ENCODE measurements around the gene MAPKAPK2.

The MAPKAPK2 gene

GRCh38 chr1:206728697-206728987 lies 43.9 kb downstream of the MAPKAPK2 start:
- TF ChIP-seq NFIC (IDR thresholded peaks at IDR 0.05): no peak

- no peak for TF ChIP-seq RAD21 (IDR thresholded peaks at IDR 0.05; ENCODE audit: low read depth)
- no peak for TF ChIP-seq EGR1 (IDR thresholded peaks at IDR 0.05)
- no peak for TF ChIP-seq ZBTB7A (IDR thresholded peaks at IDR 0.05; ENCODE audit: low read depth)
- TF ChIP-seq, protein P1, sequence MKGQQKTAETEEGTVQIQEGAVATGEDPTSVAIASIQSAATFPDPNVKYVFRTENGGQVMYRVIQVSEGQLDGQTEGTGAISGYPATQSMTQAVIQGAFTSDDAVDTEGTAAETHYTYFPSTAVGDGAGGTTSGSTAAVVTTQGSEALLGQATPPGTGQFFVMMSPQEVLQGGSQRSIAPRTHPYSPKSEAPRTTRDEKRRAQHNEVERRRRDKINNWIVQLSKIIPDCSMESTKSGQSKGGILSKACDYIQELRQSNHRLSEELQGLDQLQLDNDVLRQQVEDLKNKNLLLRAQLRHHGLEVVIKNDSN (IDR thresholded peaks at IDR 0.05): no peak
- no peak for TF ChIP-seq REST (IDR thresholded peaks at IDR 0.05; ENCODE audit: low read depth)
- TF ChIP-seq EP300 (IDR thresholded peaks at IDR 0.05; ENCODE audit: borderline replicate concordance): no peak
- TF ChIP-seq, protein P2, sequence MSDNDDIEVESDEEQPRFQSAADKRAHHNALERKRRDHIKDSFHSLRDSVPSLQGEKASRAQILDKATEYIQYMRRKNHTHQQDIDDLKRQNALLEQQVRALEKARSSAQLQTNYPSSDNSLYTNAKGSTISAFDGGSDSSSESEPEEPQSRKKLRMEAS (IDR thresholded peaks at IDR 0.05): no peak
- no peak for TF ChIP-seq NFIC (IDR thresholded peaks at IDR 0.05)
- TF ChIP-seq TEAD4 (IDR thresholded peaks at IDR 0.05): no peak
- no peak for TF ChIP-seq TCF12 (IDR thresholded peaks at IDR 0.05; ENCODE audit: low read depth)
- TF ChIP-seq CEBPB (IDR thresholded peaks at IDR 0.05): no peak
- TF ChIP-seq FOXM1 (IDR thresholded peaks at IDR 0.05; ENCODE audit: borderline replicate concordance, low read depth): no peak
- TF ChIP-seq CREB1 (IDR thresholded peaks at IDR 0.05; ENCODE audit: low read depth): no peak
- no peak for TF ChIP-seq TAF1 (IDR thresholded peaks at IDR 0.05; ENCODE audit: low read depth)
- no peak for TF ChIP-seq YY1 (IDR thresholded peaks at IDR 0.05; ENCODE audit: low read depth)
Observed at GRCh38 chr1:206729050-206729449, 44.3 kb downstream of the MAPKAPK2 start.

- TF ChIP-seq, protein P2 (IDR thresholded peaks at IDR 0.05): no peak
- TF ChIP-seq NFIC (IDR thresholded peaks at IDR 0.05) (no peak), YY1 (IDR thresholded peaks at IDR 0.05; ENCODE audit: low read depth) (no peak), TAF1 (IDR thresholded peaks at IDR 0.05; ENCODE audit: low read depth) (no peak), EGR1 (IDR thresholded peaks at IDR 0.05) (no peak), RAD21 (IDR thresholded peaks at IDR 0.05; ENCODE audit: low read depth) (no peak), ZBTB7A (IDR thresholded peaks at IDR 0.05; ENCODE audit: low read depth) (no peak), EP300 (IDR thresholded peaks at IDR 0.05; ENCODE audit: borderline replicate concordance) (no peak), CREB1 (IDR thresholded peaks at IDR 0.05; ENCODE audit: low read depth) (no peak), FOXM1 (IDR thresholded peaks at IDR 0.05; ENCODE audit: borderline replicate concordance, low read depth) (no peak)
Observed at GRCh38 chr1:206729507-206729906, 44.8 kb downstream of the MAPKAPK2 start.

DNA sequence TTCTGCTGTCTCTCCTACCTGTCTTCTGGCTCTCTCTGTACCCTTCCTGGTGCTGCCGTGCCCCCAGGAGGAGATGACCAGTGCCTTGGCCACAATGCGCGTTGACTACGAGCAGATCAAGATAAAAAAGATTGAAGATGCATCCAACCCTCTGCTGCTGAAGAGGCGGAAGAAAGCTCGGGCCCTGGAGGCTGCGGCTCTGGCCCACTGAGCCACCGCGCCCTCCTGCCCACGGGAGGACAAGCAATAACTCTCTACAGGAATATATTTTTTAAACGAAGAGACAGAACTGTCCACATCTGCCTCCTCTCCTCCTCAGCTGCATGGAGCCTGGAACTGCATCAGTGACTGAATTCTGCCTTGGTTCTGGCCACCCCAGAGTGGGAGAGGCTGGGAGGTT lies 47.8 kb downstream of the MAPKAPK2 start:
- no peak for TF ChIP-seq YY1 (IDR thresholded peaks at IDR 0.05; ENCODE audit: low read depth)
- no peak for TF ChIP-seq TCF12 (IDR thresholded peaks at IDR 0.05; ENCODE audit: low read depth)
- TF ChIP-seq, protein P1 (IDR thresholded peaks at IDR 0.05): no peak
- no peak for TF ChIP-seq FOXM1 (IDR thresholded peaks at IDR 0.05; ENCODE audit: borderline replicate concordance, low read depth)
- TF ChIP-seq CEBPB (IDR thresholded peaks at IDR 0.05): no peak
- TF ChIP-seq, protein P2 (IDR thresholded peaks at IDR 0.05): no peak
- no peak for TF ChIP-seq NFIC (IDR thresholded peaks at IDR 0.05)
- no peak for TF ChIP-seq TEAD4 (IDR thresholded peaks at IDR 0.05)
- no peak for TF ChIP-seq TAF1 (IDR thresholded peaks at IDR 0.05; ENCODE audit: low read depth)
- no peak for TF ChIP-seq REST (IDR thresholded peaks at IDR 0.05; ENCODE audit: low read depth)
- TF ChIP-seq ZBTB7A (IDR thresholded peaks at IDR 0.05; ENCODE audit: low read depth): no peak
- TF ChIP-seq CREB1 (IDR thresholded peaks at IDR 0.05; ENCODE audit: low read depth): no peak
- TF ChIP-seq RAD21 (IDR thresholded peaks at IDR 0.05; ENCODE audit: low read depth): no peak
- no peak for TF ChIP-seq EP300 (IDR thresholded peaks at IDR 0.05; ENCODE audit: borderline replicate concordance)
- no peak for TF ChIP-seq EGR1 (IDR thresholded peaks at IDR 0.05)

DNA sequence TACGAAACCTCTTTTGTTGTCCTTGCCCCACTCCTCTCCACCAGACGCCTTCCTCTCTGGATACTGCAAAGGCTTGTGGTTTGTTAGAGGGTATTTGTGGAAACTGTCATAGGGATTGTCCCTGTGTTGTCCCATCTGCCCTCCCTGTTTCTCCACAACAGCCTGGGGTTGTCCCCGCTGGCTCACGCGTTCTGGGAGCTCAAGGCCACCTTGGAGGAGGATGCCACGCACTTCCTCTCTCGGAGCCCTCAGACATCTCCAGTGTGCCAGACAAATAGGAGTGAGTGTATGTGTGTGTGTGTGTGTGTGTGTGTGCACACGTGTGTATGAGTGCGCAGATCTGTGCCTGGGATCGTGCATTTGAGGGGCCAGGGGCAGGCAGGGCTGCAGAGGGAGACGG lies 48.3 kb downstream of the MAPKAPK2 start:
- no peak for TF ChIP-seq EP300 (IDR thresholded peaks at IDR 0.05; ENCODE audit: borderline replicate concordance)
- no peak for TF ChIP-seq FOXM1 (IDR thresholded peaks at IDR 0.05; ENCODE audit: borderline replicate concordance, low read depth)
- TF ChIP-seq TAF1 (IDR thresholded peaks at IDR 0.05; ENCODE audit: low read depth): no peak
- TF ChIP-seq TEAD4 (IDR thresholded peaks at IDR 0.05): no peak

GRCh38 chr1:206734499-206735142 lies 49.9 kb downstream of the MAPKAPK2 start:
- TF ChIP-seq NFIC (IDR thresholded peaks at IDR 0.05): no peak
- TF ChIP-seq RAD21 (IDR thresholded peaks at IDR 0.05; ENCODE audit: low read depth): peak; percentile 50
